ENCODE measurements around the gene GCNT4. TPM values are rescaled to one million over a fixed set of nuclear protein-coding genes. Genes with fewer than 3 reads are reported as not detected.

Gene GCNT4
- polyA plus RNA-seq, 3 donors = 0.01 TPM; not detected in 2

- Histone ChIP-seq H3K4me1 (ENCODE audit: control insufficient read depth in 1 of 2, insufficient read depth in 2 of 2, low read length in 2 of 2) (peaks cover 0 to 4% of the 10 kb centered on the region in 2 donors), H4K20me1 (ENCODE audit: insufficient read depth, low read length) (no peaks in the 10 kb centered on the region), H3K9ac (ENCODE audit: insufficient read depth, low read length, poor library complexity, severe bottlenecking) (no peak overlapping the region), H2AFZ (ENCODE audit: insufficient read depth, low read depth, low read length, poor library complexity, severe bottlenecking) (no peak overlapping the region), H3K4me2 (replicated peaks; ENCODE audit: extremely low read depth, low read length, poor library complexity, severe bottlenecking) (no peak overlapping the region), H3K36me3 (replicated peaks in 1 of 2; ENCODE audit: control insufficient read depth in 1 of 2, insufficient read depth in 2 of 2, low read length in 2 of 2) (no peaks in the 10 kb centered on the region), H3K79me2 (ENCODE audit: insufficient read depth, low read length) (no peaks in the 10 kb centered on the region), H3K9me3 (replicated peaks in 1 of 2; ENCODE audit: control insufficient read depth in 1 of 2, insufficient read depth in 1 of 2, low read length in 2 of 2) (no peaks in the 10 kb centered on the region), H3K27ac (ENCODE audit: low read depth in 1 of 2, low read length in 2 of 2) (no peak overlapping the region), H3K4me3 (replicated peaks in 1 of 3; ENCODE audit: low read depth in 2 of 3, low read length in 3 of 3) (no peak overlapping the region), H3K27me3 (ENCODE audit: control insufficient read depth in 2 of 2, insufficient read depth in 2 of 2, low read length in 2 of 2) (no peaks in the 10 kb centered on the region)
- no peak overlapping the region for H3K4me3 Mint-ChIP-seq
- H3K4me1 Mint-ChIP-seq = peaks cover 7% of the 10 kb centered on the region
- 100% methylated on average over 1 of the region's 2 CpGs for WGBS (ENCODE audit: insufficient coverage)
- no peak for DNase-seq
- H3K36me3 Mint-ChIP-seq = no peaks in the 10 kb centered on the region
- no peak for TF ChIP-seq CTCF (IDR thresholded peaks at IDR 0.05)
- intact Hi-C loops (cut with micrococcal nuclease) = no loop called here
- H3K9me3 Mint-ChIP-seq = peaks cover 0 to 2% (median 0%) of the 10 kb centered on the region in 7 donors
- H3K27me3 Mint-ChIP-seq (ENCODE audit: low read depth in 3 of 3) = peaks cover 4% of the 10 kb centered on the region in 3 donors
- no peak overlapping the region for H3K27ac Mint-ChIP-seq
Observed at GRCh38 chr5:75045071-75045470, 7.3 kb downstream of the GCNT4 start.

GRCh38 chr5:75044406-75044805 lies 8.0 kb downstream of the GCNT4 start:
- no peak overlapping the region for H3K27ac Mint-ChIP-seq
- no peak overlapping the region for H2AFZ ChIP-seq (ENCODE audit: insufficient read depth, low read depth, low read length, poor library complexity, severe bottlenecking)

More at GRCh38 chr5:75044406-75044805, 8.0 kb downstream of the GCNT4 start:
- no peak for TF ChIP-seq CTCF (IDR thresholded peaks at IDR 0.05)
- Histone ChIP-seq H3K4me2 (replicated peaks; ENCODE audit: extremely low read depth, low read length, poor library complexity, severe bottlenecking) (no peak overlapping the region), H3K4me3 (replicated peaks in 1 of 3; ENCODE audit: low read depth in 2 of 3, low read length in 3 of 3) (no peak overlapping the region), H3K27me3 (ENCODE audit: control insufficient read depth in 2 of 2, insufficient read depth in 2 of 2, low read length in 2 of 2) (no peaks in the 10 kb centered on the region), H3K27ac (ENCODE audit: low read depth in 1 of 2, low read length in 2 of 2) (no peak overlapping the region), H3K9ac (ENCODE audit: insufficient read depth, low read length, poor library complexity, severe bottlenecking) (no peak overlapping the region), H4K20me1 (ENCODE audit: insufficient read depth, low read length) (no peaks in the 10 kb centered on the region), H3K36me3 (replicated peaks in 1 of 2; ENCODE audit: control insufficient read depth in 1 of 2, insufficient read depth in 2 of 2, low read length in 2 of 2) (no peaks in the 10 kb centered on the region), H3K79me2 (ENCODE audit: insufficient read depth, low read length) (no peaks in the 10 kb centered on the region), H3K4me1 (ENCODE audit: control insufficient read depth in 1 of 2, insufficient read depth in 2 of 2, low read length in 2 of 2) (peaks cover 0 to 4% of the 10 kb centered on the region in 2 donors), H3K9me3 (replicated peaks in 1 of 2; ENCODE audit: control insufficient read depth in 1 of 2, insufficient read depth in 1 of 2, low read length in 2 of 2) (no peaks in the 10 kb centered on the region)
- intact Hi-C loops (cut with micrococcal nuclease) = no loop called here
- peaks cover 7% of the 10 kb centered on the region for H3K4me1 Mint-ChIP-seq
- H3K4me3 Mint-ChIP-seq = peak overlapping the region in 1 of 2 donors; percentile 61
- H3K36me3 Mint-ChIP-seq = no peaks in the 10 kb centered on the region
- peak in 2 of 3 donors; percentile 6 to 32 for DNase-seq
- peaks cover 0 to 2% (median 0%) of the 10 kb centered on the region in 7 donors for H3K9me3 Mint-ChIP-seq
- peaks cover 4% of the 10 kb centered on the region in 3 donors for H3K27me3 Mint-ChIP-seq (ENCODE audit: low read depth in 3 of 3)
- 67% methylated on average over 6 of the region's 7 CpGs for WGBS (ENCODE audit: insufficient coverage)

Measured in CD14-positive monocyte (primary cell).